Peyer's patch (tissue), 4 donors: ENCODE results near the gene TADA2A. TPM values are rescaled to one million over a fixed set of nuclear protein-coding genes. Genes with fewer than 3 reads are reported as not detected.

Source experiments
- DNase-seq, 3 donors: peaks; one replicate each; pipeline ENCODE4 v3.0.0-alpha.2; 2017 to 2019
- H3K27ac ChIP-seq, 4 donors: fragments of 200-600 bp; sonication (generic); one replicate each; pipeline ENCODE4 v1.5.1; 2016 to 2019
- H3K27me3 ChIP-seq, 2 donors: fragments of 200-600 bp; sonication (generic); one replicate each; pipeline ENCODE4 v1.5.1; 2019
- H3K36me3 ChIP-seq, 3 donors: fragments of 200-600 bp; sonication (generic); one replicate each; pipeline ENCODE4 v1.5.1; 2016 to 2019
- H3K4me1 ChIP-seq, 4 donors: fragments of 200-600 bp; sonication (generic); one replicate each; pipeline ENCODE4 v1.5.1; 2016 to 2019
- H3K4me3 ChIP-seq, 4 donors: fragments of 200-600 bp; sonication (generic); 1 replicate in 3 of 4; 2 replicates in 1 of 4; pipeline ENCODE4 v1.5.1; 2016 to 2019; ENCODE audit warnings: mild to moderate bottlenecking in 1 of 4
- H3K9me3 ChIP-seq, 4 donors: fragments of 200-600 bp; sonication (generic); one replicate each; pipeline ENCODE4 v1.5.1; 2016 to 2019; ENCODE audit warnings: mild to moderate bottlenecking in 1 of 4
- POLR2A ChIP-seq, 2 donors: fragments of 450-650 bp; IDR thresholded peaks; one replicate each; pipeline ENCODE4 v1.5.1; 2017; ENCODE audit warnings: antibody characterized with exemption in 2 of 2, mild to moderate bottlenecking in 2 of 2, moderate library complexity in 2 of 2
- total RNA-seq, 4 donors: library from RNA; depleted of rRNA; stranded (reverse); fragments of >200 nt; gene quantifications; one replicate each; pipeline ENCODE4 v1.1.0, GENCODE V29; 2016
- TF ChIP-seq, protein P1 (sequence below), 6 experiments: fragments of 450-650 bp in 4 of 6; fragments of 200-600 bp in 2 of 6; sonication (generic) in 1 of 6; IDR thresholded peaks; one replicate each; pipeline ENCODE4 v1.5.1; 2017 to 2019; ENCODE audit warnings: antibody characterized with exemption in 6 of 6, mild to moderate bottlenecking in 3 of 6, moderate library complexity in 1 of 6

TADA2A gene
- total RNA-seq, 4 donors from 2014 or later: 25.7 to 80.9 (median 43.2) TPM

DNA sequence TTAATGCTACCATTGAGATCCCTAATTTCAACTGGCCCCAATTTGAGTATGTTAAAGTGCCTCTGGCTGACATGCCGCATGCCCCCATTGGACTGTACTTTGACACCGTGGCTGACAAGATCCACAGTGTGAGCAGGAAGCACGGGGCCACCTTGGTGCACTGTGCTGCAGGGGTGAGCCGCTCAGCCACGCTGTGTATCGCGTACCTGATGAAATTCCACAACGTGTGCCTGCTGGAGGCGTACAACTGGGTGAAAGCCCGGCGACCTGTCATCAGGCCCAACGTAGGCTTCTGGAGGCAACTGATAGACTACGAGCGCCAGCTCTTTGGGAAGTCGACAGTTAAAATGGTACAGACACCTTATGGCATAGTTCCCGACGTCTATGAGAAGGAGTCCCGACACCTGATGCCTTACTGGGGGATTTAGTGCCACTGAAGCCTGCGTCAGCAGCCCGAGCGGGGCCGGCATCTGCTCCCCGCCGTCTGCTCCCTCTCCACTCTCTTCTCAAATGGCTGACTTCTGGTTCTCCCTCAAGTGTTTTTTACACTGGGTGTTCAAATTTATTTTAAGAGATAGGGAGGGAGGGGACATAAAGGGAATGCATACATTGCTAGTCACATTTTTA is 105.9 kb downstream of the TADA2A start:
- no peaks in the 10 kb centered on the region for H3K9me3 ChIP-seq
- H3K36me3 ChIP-seq: peaks cover 0 to 41% (median 0%) of the 10 kb centered on the region in 3 donors
- no peaks in the 10 kb centered on the region for H3K27me3 ChIP-seq
- no peak for DNase-seq
- no peak overlapping the region for H3K4me3 ChIP-seq
- no peak overlapping the region for H3K27ac ChIP-seq
- TF ChIP-seq, protein P1, sequence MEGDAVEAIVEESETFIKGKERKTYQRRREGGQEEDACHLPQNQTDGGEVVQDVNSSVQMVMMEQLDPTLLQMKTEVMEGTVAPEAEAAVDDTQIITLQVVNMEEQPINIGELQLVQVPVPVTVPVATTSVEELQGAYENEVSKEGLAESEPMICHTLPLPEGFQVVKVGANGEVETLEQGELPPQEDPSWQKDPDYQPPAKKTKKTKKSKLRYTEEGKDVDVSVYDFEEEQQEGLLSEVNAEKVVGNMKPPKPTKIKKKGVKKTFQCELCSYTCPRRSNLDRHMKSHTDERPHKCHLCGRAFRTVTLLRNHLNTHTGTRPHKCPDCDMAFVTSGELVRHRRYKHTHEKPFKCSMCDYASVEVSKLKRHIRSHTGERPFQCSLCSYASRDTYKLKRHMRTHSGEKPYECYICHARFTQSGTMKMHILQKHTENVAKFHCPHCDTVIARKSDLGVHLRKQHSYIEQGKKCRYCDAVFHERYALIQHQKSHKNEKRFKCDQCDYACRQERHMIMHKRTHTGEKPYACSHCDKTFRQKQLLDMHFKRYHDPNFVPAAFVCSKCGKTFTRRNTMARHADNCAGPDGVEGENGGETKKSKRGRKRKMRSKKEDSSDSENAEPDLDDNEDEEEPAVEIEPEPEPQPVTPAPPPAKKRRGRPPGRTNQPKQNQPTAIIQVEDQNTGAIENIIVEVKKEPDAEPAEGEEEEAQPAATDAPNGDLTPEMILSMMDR (IDR thresholded peaks at IDR 0.05): no peak
- no peak for TF ChIP-seq POLR2A (IDR thresholded peaks at IDR 0.05)
- H3K4me1 ChIP-seq: no peaks in the 10 kb centered on the region

DNA sequence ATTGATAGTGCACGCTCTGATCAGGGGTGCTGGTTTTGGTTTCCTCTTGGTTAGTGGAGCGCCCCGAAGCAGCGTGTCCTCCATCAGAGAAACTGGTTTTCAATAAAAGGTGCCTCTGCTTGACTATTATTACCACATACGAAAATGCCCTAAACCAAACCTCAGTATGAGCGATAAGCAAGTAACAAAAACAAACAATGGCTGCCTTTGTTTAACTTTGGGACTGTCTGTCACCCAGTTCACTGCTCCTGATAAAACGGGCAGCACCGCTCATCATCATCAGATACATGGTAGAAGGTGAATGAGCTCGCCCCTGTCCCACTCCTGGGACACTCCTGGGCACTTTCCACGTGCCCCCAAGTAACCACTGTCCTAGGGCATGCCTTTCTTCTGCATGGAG is 107.0 kb downstream of the TADA2A start:
- H3K4me1 ChIP-seq: no peaks in the 10 kb centered on the region
- no peaks in the 10 kb centered on the region for H3K27me3 ChIP-seq
- no peak overlapping the region for H3K27ac ChIP-seq
- TF ChIP-seq, protein P1 (IDR thresholded peaks at IDR 0.05): no peak
- no peak for TF ChIP-seq POLR2A (IDR thresholded peaks at IDR 0.05)
- no peaks in the 10 kb centered on the region for H3K9me3 ChIP-seq
- DNase-seq: no peak
- H3K4me3 ChIP-seq: no peak overlapping the region
- H3K36me3 ChIP-seq: peaks cover 0 to 53% (median 0%) of the 10 kb centered on the region in 3 donors

DNA sequence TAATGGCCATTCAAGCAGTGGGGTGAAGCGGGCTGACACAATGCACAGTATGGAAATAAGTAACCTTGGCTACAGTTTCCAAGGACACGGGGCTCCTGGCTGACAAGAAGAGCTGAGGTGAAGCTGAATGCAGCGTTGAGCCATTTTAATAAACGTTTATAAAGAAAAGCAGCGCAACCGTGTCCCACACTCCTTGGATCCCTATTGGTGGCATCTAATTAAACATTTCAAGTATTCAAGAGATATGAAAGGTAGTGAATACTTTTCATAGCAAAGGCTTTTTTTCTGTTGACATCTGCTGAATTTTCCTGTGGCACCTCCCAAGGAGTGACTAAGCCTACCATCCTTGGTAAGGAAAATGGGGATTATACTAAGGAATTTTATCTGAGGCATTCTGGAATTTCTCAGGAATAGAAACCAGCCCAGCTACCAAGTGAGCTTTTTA is 109.5 kb downstream of the TADA2A start:
- H3K36me3 ChIP-seq: peaks cover 0 to 74% (median 0%) of the 10 kb centered on the region in 3 donors
- TF ChIP-seq POLR2A (IDR thresholded peaks at IDR 0.05): no peak
- TF ChIP-seq, protein P1 (IDR thresholded peaks at IDR 0.05): no peak
- no peaks in the 10 kb centered on the region for H3K9me3 ChIP-seq
- no peaks in the 10 kb centered on the region for H3K4me1 ChIP-seq
- DNase-seq: no peak
- no peak overlapping the region for H3K4me3 ChIP-seq
- no peaks in the 10 kb centered on the region for H3K27me3 ChIP-seq
- H3K27ac ChIP-seq: no peak overlapping the region

DNA sequence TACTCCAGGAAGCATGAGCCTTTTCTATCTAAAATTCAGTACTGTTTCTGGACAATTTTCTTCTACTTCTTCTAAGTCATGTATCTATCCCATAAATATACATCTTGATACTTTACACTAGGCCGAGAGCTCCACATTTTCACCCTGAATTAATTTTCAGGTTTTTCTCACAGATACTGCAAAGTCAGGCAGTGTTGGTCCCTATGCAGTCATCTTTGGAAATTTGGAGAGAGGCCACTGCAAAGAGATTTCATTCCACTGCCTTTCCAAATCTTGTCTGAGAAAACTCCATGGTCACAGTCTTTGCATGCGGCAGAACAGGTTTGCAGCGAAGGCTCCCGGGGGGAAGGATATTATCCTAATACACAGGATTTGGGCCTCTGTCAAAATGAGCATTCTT is 111.2 kb downstream of the TADA2A start:
- Histone ChIP-seq H3K4me3 (no peak overlapping the region), H3K36me3 (peaks cover 0 to 73% (median 0%) of the 10 kb centered on the region in 3 donors), H3K9me3 (no peaks in the 10 kb centered on the region), H3K27ac (no peak overlapping the region), H3K27me3 (no peaks in the 10 kb centered on the region), H3K4me1 (no peaks in the 10 kb centered on the region)
- DNase-seq: no peak
- no peak for TF ChIP-seq POLR2A (IDR thresholded peaks at IDR 0.05)
- TF ChIP-seq, protein P1 (IDR thresholded peaks at IDR 0.05): no peak

DNA sequence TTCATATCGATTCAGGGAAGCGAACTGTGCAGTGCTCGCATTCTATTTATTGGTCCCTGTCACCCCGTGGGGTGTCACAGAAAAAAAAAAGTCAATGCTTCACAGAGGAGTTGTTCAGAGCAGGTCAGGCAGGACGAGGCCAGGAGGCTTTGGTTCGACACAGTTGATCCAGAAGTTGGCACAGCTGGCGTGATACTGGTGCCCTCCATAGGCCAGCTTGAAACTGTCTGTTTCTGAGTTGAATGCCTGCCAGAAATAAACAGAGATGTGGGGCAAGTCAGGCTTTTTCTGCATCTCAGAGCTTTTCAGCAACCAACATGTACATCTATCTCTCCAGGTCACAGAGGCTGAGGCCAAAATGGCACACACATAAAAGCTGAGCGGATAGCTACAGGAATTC is 112.1 kb downstream of the TADA2A start:
- TF ChIP-seq POLR2A (IDR thresholded peaks at IDR 0.05): no peak
- TF ChIP-seq, protein P1 (IDR thresholded peaks at IDR 0.05): no peak
- DNase-seq: no peak
- Histone ChIP-seq H3K4me1 (no peaks in the 10 kb centered on the region), H3K36me3 (peaks cover 0 to 75% (median under 1%) of the 10 kb centered on the region in 3 donors), H3K9me3 (no peaks in the 10 kb centered on the region), H3K27me3 (no peaks in the 10 kb centered on the region), H3K4me3 (no peak overlapping the region), H3K27ac (no peak overlapping the region)
